Inflammatory macrophage treated with lipopolysaccharide for 1 hour (primary cell): Measurements from ENCODE around the gene ARRB1.
A peak's percentile ranks its signal among the peaks of the same experiment; 100 is the strongest.
"Not testable (repeated sequence)": the region's sequence is repeated elsewhere in the genome, so short reads cannot be mapped to it uniquely, and the experiment has no call there.

Source experiments
- DNase-seq, 2 donors: peaks; one replicate each; pipeline ENCODE4 v3.0.0-alpha.2; 2020 to 2022

Gene ARRB1

DNA sequence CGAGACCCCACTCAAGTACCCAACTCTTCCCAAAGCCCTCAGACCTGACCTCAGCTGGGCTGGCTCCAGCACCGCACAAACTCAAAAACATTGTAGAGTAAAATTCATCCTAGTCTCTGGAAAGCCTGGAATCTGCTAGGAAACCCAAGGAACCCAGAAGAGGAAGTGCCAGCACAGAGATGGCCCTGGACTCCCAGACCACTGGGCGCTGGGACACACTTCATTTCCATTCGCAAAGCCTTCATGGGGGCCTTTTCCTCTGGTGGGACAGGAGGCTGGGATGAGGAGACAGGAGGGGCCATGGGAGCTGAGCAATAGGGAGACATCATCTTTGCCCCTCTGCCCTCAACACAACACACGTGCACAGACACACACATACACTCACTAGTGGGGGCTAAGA lies 30.8 kb downstream of the ARRB1 start:
- DNase-seq: no peak

DNA sequence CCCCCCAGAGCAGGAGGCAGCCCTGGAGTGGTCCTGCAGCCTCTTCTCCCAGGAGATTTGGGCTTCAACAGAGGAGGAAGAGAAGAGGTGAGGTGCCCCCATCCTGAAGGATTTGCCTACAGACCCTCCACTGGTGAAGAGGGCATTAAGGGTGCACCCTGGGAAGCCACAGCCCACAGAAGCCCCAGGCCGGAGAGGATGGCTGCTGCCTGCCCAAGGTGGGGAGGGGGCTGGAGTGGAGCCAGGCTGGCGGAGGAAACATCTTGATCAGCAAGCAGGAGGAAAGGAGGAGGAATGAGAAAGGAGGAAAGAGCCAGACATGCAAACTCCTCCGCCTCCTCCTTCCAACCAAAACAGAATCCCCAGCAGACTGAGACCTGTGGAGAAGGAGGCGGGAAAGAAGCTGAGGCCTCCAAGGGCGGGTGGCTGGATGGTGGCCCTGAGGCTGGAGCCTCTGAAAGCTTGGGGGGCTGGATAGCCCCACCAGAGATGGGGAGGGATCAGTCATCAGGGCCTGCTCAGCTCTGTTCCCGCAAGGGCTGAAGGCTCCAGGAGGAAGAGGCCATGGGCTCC lies 31.3 kb downstream of the ARRB1 start:
- no peak for DNase-seq

- no peak for DNase-seq
Measured at GRCh38 chr11:75319035-75319877, 32.2 kb downstream of the ARRB1 start.

DNA sequence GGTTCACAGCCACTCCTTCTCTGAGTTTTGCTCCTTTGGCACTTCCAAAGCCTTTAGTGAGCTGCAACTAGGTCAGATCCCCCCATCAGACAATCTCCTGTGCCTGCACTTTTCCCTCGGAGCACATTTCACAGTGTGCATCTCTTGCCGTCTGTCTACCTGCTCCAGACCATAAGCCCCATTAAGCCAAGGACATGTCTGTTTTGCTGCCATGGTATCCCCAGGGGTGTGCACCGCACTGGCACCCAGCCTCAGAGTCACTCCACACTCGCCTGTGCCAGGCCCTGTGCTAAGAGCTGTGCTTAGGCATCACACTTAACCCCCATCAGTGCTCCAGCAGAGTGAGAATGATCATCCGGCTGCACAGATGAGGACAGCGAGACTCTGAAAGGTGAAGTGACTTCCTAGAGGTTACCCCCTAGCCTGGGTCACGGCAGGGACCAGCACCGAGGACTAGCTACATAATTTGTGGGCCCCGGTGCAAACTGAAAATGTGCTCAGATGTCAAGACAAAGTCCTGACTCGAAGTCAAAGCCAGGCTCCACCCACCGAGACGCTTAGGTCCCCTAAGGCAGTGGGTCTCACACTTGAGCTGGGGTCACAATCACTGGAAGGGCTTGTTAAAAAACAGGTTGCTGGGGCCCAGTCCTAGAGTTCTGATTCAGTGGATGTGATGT lies 33.9 kb downstream of the ARRB1 start:
- no peak for DNase-seq

DNA sequence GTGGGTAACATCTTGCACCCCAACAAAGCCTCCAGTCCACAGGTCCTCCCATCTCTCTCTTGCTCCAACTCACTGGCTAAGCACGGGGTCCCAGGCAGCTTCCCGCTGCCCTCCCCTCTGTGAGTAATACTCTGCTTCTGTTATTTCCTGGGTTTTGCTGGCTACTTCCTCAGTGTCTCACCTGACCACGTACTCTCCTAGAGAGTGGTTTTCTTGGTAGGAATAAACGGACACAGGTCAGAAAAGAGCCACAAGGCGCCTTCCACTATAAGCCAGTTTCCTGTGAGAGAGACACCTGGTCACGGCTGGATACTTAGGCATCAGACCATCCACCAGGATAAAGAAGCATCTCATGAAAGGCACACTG lies 36.0 kb downstream of the ARRB1 start:
- DNase-seq: no peak

DNA sequence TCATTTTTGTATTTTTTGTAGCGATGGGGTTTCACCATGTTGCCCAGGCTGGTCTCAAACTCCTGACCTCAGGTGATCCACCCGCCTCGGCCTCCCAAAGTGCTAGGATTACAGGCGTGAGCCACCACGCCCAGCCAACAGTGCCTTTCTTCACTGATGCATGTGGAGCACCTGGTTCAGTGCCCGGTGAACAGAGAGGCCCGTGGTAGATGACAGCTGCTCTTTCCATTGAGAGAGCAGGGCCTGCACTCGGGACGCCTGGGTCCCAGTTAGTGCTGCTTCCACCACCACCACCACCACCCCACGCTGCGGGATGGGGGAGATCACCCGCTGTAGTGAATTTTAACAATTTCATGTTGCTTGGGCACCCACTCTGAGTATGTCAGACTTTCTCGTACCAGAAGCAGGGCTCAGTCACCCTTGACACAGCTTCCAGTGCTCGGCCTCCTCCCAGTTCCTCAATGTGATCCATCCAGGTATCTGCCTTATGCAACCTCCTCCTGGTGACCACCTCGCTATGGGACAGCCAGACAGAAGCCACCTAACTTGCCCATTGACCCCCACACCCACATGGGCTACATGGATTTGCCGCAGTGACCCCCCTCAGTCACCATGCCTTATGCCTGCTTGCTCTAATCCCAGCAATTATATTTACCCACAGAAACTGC lies 36.6 kb downstream of the ARRB1 start:
- DNase-seq: no peak

DNA sequence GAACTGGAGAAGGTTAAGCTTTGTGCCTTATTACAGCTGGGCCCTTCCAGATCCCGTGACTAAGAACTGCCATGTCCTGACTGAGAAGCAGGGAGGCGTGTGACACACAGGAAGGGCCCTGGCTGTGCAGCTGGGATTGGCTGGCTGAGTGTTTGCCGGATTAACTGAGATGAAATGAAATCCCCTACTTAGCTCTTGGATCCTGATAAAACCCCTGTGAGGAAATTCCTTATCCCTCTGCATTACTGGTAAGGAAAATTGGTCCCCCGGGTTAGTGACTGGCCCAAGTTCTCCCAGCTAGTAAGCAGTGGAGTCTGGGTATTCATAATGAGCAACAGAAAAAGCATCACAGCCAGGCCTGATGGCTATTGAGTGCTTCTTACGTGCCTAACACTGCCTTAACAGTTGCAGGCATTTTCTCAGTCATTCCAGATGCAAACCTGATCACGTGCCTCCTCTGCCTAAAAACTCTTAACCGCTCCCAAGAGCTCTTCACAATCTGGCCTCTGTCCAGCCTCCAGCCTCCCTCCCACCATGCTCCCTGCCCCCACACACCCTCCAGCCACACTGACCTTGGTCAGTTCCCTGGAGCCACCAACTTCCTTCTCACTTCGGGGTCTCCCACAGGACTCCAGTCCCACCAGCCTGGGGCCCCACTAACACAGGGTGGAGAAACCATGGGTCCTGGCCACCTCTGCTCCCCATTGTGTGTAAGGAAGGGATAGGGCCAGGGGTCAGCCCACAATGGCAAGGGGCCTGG lies 37.8 kb downstream of the ARRB1 start:
- DNase-seq: peak in 1 of 2 donors; percentile 35

DNA sequence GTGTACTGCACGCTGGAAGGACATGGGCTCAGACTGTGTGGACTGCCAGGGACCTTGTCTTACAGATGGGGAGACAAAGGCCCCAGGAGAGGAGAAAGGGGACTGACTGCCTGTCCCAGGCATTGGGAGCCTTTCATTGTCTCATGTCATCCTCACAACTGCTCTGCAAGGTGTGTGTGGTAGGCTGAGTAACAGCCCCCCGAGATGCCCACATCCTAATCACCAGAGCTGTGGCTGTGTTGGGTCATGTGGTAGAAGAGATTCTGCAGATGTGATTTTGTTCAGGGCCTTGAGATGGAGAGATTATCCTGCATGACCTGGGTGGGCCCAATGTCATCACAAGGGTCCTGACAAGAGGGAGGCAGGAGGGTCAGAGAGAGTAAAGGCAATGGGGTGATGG lies 39.1 kb downstream of the ARRB1 start:
- no peak for DNase-seq

DNA sequence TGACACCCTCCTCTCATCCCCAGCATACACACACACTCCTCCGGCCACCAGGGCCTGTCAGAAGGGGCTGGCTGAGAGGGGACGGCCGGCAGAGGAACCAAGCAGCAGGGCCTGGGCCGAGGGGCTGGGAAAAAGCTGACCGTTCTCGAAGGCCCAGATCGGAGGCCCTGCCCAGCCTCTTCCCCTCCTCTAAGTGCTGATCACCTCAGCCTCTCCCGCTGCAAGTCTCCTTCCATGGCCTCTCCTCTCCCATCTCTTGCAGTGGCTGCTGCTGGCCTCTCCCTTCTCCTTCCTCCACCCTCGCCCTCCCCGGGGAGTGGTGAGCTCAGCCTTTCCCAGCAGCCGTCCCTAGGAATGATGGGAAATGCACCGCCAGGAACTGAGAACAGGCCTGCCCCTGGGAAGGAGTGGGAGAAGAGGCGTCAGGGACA lies 39.6 kb downstream of the ARRB1 start:
- no peak for DNase-seq

DNA sequence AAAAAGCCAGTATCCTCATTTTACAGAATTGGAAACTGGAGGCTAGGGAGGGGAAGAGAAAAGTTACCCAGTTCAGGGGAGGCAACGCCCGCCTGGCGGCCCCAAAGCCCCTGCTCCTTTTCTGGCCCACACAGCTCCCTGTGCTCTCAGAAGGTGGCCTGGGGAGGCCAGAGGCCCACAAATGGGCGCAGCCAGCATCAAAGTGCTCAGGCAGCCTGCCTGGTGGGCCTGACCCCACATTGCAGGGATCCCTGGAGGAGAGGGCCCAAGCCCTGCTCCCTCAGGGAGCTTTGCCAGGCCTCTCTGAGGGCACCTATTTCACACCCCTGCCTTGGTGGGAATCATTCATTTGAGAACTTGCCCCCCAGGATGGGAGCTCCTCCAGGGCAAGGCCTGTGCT lies 42.5 kb downstream of the ARRB1 start:
- no peak for DNase-seq

DNA sequence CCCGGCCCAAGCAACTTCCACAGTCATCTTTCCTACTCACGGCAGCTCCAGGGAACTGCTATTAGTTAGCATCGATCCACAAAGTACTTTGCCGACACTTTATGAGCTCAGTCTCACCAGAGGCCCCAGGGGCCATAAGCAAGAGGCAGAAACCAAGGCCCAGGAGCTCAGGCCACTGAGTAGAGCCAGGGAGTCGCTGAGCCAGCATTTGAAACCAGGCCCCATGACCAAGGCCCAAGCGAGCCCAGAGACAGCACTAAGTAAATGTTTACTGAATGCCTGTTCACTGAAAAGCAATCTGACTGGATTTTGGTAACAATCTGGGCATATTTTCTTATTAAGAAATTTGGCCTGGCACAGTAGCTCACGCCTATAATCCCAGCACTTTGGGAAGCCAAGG lies 43.3 kb downstream of the ARRB1 start:
- no peak for DNase-seq

DNA sequence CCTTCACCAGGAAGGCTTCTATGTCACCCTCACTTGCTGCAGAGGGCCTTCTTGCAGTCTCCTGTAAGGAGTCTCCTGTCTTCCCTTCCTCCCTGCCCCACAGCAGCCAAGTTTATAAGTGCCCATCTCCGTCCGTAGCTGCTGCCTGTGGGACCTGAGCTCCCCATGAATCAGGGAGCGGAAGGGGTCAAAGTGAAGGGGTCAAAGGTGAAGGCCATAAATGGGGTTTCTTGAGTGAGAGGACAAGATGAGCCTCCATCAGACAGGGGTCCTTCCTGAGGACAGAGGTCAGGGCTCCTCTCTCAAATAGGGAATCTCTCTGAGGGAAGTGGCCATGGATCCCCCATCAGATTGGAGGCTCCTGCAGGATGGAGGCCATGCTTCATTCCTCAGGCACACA lies 44.4 kb downstream of the ARRB1 start:
- no peak for DNase-seq

- no peak for DNase-seq
Measured at GRCh38 chr11:75306529-75306928, 44.9 kb downstream of the ARRB1 start.

DNA sequence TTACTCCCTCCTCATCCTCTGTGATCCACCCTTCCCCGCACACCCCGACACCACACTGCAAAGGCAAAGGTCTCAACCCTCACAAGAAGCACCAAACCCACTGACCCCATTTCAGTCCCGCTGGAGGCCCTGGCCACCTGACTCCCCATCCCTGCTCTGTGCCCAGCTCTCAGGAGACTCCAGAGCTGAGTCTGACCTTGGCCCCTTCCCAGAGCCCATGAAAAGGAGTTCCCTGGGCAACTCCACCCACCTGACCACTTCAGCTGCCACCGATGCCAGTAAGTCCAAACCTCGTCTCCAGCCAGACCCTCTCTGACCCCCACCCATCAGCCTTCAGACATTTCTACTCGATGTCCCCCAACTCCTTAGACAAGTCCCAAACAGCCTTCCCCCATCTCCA lies 45.5 kb downstream of the ARRB1 start:
- DNase-seq: no peak

- DNase-seq: no peak
Measured at GRCh38 chr11:75305452-75305851, 46.0 kb downstream of the ARRB1 start.

GRCh38 chr11:75304941-75305340 lies 46.5 kb downstream of the ARRB1 start:
- not testable (repeated sequence) for DNase-seq

DNA sequence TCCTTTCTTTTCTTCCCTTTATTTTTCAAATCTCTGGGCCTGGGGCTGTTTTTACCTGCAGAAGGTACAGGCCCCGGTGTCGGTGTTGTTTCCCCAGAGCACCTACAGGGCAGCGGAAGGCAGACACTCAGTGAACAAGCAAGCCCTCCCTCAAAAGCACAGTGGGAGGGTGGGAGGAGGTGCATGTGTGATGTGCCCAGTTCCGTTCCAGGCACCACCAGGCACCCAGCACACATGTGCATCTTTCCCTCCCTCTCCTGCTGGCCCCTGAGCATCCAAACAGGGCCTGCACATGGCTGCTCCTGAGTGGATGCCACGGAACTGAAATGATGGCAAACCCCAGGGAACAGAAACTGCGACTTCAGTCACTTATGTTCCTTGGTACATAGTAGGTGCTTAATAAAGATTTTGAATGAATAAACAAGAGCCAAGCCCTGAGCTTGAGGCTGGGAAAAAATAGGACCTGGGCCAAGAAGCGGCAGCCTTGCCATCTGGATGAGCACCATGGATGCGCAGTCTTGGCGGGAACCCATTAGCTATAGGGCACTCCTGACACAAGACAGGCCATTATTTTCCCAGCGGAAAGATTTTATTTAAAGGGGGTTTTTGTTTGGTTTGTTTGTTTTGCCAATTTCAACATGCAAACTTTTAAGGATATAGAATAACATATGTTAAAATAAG lies 47.8 kb downstream of the ARRB1 start:
- DNase-seq: no peak

DNA sequence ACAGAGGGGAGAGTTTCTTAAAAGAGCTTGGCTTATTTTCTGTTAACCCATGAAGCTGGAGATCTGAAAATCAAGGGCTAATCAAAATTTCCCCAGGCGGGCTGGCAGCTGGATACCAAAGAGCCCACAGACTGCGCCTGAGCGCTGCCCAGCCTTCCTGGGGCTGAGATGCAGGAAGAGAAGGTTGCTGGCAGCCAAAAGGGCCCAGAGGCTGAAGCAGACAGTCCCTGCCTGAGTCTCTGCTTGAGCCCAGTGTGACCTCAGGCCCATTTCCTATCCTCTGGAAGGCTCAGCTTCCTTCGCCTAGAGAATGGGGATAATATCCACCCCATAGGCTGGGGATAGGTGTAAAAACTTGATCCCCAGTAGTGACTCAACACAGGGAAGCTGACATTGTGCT lies 49.1 kb downstream of the ARRB1 start:
- DNase-seq: no peak

DNA sequence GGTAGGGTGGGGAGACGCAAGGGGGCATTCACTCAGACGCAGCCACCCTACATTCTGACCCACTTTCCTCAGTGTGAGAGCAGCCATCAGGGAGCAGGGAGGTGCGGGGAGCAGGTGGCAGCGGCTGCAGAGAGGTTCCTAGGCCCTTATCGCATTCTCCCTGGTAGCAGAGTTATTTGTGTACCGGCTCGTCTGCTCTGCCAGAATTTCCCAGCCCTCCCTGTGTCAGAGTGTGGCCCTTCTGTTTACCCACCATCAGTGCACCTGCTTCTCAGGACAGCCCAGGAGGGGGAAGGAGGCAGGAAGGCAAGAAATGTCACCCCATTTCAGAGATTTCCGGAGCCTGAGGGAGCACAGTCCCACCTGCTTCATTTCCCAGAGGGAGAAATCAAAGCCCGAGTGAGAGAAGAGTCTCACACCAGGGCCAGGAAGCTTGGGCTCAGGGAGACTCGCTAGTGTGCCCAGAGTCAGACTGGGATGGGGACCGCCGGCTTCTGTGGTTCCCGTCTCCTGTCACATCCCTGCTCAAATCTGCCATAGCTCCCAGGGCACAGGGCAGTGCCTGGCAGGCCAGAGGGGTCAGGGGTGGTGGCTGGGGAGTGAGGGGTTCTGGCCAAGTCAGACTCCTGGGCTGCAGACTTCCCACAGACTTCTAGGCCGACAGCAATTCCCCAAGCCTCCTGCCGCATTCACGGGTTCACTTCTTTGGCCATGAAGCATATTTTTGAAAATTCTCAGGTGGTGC lies 49.7 kb downstream of the ARRB1 start:
- DNase-seq: no peak

DNA sequence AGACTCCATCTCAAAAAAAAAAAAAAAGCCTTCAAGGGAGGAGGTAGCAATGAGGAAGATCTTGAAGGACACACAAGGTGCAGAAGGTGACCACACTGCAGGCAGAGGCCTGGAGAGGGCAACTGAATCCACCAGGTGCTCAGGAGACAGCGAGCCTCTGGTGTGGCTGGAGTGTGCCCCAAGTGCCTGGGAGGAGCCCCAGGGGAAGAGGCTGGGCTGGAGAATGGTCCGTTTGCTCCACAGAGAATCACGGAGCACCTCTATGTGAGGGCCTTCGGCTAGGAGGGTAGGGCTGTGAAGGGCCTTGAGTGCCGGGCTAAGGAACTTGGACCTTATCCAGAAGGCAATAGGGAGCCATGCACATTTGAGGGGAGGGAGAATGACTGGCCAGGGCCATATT lies 50.3 kb downstream of the ARRB1 start:
- no peak for DNase-seq

- DNase-seq: no peak
Measured at GRCh38 chr11:75298976-75299260, 52.5 kb downstream of the ARRB1 start.
